Measurements from ENCODE around the gene CECR2.

CECR2 gene

DNA sequence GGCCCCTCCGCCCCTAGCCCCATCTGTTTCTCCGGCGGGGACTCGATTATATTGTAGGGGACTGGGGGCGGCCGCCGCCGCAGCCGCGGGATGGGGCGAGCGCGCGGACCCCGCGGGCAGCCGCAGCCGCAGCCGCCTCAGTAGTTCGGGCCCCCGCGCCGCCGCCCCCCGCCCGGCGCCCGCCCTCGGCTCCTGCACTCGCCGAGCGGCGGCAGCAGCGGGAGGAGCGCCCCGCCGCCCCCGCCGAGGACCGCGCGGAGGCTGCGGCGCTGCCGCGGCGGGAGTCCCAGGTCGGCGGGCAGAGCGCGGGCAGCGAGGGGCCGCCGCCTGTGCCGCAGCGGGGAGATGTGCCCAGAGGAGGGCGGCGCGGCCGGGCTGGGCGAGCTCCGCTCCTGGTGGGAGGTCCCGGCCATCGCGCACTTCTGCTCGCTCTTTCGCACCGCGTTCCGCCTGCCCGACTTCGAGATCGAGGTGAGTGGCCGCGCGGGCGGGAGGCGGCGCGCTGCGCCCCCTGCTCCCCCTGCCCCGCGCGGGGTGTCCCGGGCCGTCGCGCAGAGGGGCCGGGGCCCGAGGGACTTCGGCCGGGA, at the start of gene CECR2:
CECR2 (plus strand) TSS at position 22 of the 587 bp plus-strand sequence; CDS start at position 346, 324 bp downstream.
- no peak for DNase-seq

DNA sequence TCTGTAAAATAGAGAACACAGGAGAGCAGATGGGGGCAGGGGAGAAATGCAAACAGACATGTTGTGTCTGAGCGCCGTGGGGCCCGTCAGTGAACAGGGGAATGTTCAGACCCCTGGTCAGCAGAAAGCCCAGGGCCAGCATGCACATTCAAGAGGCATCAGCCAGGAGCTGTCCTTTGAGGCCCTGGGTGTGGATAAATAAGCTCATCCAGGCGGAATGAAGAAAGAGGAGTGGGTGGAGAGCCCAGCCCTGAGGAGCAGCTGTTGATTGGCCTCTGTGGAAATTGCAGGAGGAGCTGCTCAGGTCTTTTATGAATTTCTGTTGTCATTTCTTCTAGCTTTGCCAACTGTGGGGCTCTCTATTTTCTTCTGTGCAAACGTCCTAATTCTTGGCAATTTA, 49.7 kb upstream of the CECR2 start:
- DNase-seq: no peak

DNA sequence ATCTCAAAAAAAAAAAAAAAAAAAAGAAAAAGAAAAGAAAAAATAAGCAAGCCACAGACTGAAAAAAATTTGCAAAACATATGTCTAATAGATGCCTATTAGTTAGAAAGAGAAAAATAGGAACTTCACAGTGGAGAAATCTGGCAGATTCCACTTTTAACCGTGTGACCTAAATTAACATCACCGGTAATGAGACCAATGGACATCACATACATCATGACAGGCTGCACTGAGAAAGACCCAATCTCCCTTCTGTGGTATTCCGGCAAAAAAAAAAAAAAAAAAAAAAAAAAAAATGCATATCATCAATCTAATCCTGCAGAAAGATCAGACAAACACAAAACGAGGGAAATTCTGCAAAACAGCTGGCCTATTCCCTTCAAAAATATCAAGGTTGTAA, 46.7 kb upstream of the CECR2 start:
- no peak for DNase-seq

DNA sequence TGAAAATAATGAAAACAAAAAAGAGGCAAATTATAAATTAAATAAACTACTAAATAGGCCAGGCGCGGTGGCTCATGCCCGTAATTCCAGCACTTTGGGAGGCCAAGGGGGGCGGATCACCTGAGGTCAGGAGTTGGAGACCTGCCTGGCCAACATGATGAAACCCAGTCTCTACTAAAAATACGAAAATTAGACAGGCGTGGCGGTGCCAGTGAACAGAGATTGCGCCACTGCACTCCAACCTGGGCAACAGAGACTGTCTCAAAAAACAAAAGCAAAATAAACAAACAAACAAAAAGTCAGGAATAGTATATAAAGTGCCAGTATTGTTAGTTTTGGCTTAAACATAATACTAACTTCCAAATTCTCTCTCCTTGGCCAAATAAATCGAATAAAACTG, 37.6 kb upstream of the CECR2 start:
- DNase-seq: no peak

DNA sequence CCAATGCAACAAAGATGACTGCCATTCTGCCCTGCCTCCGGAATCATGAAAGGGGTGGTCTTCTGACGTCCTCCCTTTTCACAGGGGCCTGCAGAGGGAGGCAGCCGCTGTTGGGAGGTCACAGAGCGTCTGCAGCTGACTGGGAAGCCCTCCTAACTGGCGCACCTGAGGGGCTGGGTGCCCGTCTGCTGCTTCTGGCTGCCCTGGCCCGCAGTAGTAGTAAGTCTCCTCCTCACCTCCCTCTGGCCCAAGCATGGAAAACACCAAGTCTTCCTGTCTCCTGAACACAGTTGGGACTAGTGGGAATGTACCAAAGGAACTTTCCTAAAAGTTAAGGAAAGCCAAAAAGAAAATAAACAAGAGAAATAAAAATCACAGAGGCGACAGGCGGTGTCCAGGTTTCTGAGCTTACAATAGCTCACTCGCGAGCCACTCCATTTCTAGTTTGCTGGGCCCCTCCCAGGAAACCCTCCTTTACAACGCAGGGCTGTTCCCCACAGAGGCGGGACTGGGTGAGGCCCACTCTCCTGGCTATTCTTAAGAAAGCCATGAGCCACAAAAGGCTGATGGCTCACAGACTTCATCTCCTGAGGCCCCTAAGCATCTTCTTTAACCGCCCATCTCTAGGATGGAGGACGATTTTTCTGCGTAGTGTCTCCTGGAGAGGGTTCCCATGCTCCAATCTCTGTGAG, 37.0 kb upstream of the CECR2 start:
- no peak for DNase-seq

DNA sequence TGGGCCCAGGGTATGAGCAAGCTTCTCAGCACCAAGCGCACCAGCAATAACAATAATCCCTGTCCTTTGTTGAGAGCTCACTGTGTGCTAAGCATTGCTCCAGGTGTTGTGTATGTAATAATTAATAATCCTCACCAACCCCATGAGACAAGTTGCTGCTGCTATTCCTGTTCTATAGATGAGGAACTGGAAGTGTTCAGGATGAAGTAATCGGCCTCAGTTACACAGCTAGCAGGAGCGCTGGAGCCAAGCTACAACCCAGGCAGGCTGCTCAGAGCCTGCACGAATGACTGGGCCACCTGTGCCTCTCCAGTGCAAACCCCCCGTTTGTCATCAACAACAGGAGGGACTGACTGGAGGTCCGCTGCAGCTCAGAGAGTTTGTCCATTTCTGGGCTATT, 35.2 kb upstream of the CECR2 start:
- DNase-seq: no peak

DNA sequence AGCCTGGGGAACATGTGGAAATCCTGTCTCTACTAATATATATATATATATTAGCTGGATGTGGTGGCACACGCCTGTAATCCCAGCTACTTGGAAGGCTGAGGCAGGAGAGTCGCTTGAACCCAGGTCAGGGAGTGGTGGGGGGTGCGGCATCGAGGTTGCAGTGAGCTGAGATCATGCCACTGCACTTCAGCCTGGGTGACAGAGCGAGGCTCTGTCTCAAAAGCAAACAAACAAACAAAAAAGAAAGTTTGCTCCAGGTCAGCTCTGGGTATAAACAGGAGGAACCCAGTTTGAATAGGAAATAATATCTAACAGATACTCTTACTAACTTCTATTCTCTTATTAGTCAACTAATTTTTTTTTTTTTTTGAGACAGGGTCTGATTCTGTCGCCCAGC, 34.3 kb upstream of the CECR2 start:
- no peak for DNase-seq

DNA sequence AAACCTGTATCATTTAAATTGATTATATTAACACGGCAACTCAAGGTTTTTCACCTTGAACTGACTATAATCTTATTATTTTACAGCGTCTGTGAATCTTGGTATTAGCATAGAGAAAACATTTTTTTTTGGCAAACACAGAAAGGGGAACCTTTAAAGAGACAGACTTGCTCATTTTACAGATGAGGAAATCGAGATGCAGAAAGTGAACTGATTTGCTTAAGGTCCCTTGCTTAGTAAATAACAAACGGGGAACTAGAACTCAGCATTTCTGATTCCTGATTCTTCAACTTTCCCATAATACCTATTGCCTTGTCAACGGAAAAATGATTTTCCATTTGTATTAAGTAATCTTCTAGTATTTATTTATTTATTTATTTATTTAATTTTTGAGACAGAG, 33.2 kb upstream of the CECR2 start:
- DNase-seq: no peak

DNA sequence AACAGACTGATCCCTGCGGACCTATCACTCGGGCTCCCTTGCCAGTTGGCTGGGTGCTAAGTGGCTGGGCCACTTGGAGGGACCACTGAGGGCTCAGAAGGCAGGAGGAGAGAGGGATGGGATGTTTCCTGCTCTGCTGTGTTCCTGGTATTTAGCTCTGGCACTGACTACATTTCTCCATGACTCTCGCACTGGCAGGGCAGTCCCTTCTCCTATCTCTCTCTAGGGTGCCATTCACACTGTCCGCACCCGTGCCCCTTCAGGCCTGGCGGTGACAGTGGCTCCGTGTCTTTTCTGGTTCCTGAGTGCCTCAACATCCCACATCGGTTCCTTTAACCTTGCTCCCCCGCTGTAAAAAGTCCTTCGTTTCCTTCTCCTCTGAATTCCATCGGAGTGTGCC, 31.6 kb upstream of the CECR2 start:
- DNase-seq: no peak

DNA sequence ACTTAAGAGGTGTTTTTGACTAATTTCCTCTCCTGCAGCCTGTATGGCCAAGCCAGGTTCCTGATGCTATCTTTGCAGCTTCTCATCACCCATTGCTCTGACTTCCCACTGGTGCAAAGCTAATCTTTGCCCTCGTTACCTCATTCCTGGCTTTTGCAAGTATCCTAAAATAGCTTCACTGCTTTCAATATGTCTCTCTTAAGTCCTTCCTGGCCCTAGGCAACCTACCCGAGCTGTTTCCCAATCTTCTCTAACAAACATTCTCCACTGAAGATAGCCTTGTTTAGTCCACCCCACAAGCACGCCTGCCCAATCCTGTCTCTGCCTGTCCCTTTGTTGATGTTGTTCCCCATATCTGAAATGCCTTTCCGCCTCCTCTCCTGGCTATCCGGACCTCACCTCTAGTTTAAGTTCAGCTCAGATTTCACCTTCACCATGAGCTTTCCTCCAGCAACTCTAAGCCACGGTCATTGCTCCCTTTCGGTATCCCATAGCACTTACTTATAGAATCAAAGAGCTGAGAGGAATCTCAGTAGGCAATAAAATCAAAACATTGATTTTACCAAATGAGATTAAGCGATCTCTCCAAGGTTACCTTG, 30.1 kb upstream of the CECR2 start:
- no peak for DNase-seq

DNA sequence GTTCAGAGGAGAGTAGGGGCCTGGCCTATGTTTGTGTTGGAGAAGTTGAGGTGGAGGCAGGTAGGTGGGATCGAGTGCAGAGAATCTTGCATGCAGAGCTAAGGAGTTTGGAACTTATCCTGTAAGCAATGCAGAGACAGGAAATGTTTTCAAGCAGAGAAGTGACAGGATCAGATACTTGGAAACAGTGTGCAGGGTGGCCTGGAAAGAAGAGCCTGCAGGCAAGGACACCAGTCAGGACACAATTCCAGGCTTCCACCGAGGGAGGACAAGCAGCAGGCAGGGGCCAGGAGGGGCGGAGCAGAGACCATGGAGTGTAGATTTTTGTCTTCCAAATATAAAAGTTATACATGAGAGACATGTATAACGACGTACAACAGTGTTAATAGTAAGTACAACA, 26.9 kb upstream of the CECR2 start:
- no peak for DNase-seq

DNA sequence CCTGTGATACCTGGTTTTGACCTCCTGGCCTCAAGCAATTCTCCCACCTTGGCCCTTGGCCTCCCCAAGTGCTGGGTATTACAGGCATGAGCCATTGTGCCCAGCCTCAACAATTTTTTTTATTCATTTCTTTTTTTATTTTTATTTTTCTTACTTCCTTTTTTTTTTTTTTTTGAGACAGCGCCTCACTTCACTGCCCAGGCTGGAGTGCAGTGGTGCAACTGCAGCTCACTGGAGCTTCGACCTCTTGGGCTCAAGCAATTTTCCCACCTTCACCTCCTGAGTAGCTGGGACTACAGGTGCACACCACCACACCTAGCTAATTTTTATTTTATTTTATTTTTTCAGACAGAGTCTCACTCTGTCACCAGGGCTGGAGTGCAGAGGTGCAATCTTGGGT, 25.5 kb upstream of the CECR2 start:
- DNase-seq: no peak

DNA sequence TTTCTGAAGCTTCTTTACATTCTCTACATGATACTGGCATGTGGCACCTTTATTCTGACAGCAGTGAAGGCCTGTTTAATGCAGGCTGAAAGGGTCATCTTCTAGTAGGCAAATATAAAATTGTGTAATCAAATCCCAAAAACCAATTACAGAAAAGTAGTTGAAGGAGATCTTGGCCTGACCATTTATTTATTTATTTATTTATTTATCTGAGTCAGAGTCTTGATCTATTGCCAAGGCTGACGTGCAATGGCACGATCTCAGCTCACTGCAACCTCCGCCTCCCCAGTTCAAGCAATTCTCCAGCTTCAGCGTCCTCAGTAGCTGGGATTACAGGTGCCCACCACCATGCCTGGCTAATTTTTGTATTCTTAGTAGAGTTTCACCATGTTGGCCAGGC, 22.7 kb upstream of the CECR2 start:
- DNase-seq: no peak

DNA sequence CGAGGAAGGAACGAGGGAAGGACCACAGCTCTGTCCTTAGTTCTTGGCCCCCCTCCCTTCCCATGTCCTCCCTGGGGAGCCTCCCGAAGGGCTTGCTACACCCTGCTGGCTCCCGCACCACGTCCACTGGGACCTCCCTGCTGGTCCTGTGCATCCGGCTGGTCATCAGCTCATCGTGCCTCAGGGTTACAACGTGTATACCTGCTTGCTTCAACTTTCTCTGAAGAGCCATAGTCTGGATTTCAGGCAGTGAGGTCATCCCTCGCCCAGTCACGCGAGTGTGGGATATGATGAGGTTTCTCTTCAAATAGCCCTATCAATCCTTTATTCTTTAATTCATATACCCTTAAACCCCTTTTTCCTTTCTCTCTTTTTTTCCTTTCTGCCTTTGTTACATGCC, 21.5 kb upstream of the CECR2 start:
- no peak for DNase-seq

DNA sequence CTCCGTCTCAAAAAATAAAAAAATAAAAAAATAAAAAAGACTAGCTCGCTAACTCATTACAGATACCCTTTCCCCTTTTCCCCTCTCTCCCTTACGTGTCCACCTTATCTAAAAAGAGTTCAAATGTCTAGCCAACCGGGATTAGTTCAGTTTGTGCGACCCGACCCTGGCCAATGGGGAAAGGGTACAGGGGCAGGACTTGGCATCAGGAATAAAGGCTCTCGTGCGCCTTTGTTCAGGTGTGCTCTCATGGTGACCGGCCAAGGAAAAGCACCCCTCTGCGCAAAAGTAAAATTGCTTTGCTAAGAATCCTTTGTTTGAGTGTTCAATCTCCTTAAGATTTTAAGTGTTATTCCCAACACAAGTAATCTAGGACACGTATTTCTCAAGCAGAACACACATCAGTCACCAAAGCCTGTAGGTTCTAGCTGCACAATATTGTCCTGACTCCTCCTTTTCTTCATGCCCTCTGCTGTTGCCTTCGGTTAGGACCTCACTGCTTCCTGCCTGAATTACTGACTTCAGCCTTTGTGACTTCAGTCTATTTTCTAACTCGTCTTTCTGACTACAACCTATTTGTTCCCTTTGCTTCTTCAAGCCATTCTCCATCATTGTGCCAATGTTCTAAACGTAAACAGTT, 20.7 kb upstream of the CECR2 start:
- DNase-seq: no peak

DNA sequence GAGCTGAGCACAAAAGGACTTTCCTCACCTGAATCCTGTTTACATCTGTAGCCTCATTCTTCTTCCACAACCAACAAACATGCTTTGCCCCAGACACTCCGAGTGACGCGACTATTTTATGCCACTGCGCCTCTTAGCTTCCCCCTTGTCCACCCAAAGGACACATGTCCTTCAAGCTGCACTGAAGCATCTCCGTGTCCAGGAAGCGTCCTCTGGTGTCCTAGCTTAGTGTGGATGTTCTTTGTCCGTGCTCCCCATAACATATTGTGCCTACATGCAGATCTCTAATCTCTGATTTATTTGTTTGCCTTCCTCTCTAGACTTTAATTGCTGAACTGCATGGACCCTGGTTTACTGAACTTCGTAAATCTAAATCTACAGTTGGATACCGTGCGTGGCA, 20.1 kb upstream of the CECR2 start:
- no peak for DNase-seq

DNA sequence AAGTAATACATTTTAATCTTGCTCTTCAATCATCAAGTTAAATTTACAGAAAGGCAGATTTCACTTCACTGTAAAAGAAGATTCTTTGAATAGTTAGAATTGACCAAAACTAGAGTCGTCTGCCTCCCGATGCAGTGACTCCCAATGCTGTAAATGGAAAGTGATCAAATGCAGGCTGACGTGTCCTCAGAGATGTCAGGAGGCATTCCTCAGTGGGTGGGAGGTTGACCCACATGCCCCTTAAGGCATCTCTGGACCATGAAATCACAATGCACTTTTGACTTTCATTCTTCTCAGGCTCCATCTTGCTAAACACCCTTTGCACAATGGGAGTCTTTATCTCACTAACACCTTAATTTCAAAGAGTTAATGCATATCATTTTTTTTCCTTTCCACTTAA, 19.0 kb upstream of the CECR2 start:
- no peak for DNase-seq

DNA sequence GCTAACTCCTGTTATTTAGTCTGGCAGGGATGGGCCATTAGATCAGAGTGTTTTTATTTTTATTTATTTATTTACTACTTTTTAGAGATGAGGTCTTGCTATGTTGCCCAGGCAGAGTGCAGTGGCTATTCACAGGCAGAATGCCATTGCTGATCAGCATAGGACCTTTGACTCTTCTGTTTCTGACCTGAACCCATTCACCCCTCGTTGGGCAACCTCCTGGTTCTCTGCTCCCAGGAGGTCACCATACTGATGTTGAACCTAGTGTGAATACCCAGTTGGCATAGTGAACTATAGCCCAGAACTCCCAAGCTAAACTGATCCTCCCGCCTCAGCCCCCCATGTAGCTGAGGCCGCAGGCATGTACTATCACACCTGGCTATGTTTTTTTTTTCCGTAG, 16.5 kb upstream of the CECR2 start:
- DNase-seq: no peak

DNA sequence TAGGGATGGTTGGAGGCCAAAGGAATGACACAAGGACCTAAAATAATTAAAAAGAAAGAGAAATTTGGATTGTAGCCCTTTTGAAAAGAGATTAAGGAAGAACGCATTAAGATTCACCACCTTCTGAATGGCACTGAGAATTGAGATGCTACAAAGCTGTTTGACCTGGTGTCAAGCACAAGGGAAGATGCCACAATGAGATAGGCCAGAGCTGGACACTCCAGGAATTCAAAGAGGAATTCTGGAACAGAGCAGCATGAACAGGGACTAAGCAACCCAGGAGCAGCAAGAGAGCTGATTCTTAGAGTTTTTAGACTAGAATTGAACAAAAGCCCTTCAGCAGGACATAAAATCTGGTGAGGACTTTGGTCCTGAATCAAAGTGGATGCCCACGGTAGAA, 11.6 kb upstream of the CECR2 start:
- DNase-seq: no peak

DNA sequence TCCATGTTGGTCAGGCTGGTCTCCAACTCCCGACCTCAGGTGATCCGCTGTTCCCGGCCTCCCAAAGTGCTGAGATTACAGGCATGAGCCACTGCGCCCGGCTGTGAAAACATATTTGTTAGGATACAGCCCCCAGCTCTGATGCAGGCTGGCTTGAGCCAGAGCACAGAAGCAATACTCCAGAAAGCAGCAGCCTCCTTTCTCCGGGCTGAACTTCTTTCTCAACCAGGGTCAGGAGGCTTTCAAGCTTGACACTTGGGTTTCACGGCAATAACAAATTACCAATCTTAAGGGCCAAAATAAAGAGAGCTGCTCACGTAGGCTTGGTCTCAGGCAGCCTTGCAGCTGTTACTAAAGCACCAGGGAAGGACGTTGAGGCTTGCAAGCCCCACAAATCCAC, 10.8 kb upstream of the CECR2 start:
- DNase-seq: no peak

DNA sequence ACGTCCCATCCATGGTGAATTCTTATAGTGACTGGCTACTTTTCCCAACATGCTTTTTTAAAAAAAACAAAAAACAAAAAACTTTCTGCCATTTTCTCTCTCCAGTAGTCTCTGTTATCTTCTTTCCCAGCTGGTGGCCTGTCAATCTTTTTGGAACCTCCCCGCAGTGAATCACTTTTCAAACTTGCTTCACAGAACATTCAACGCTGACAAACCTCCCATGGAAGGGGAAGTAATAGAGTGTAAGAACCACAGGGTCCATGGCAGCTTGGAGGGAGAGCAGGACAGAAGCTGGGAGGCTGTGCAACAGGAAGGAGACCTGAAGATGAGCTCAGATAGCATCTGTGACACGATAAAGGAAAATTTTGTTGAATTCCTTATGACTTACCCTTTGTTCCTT, 9.8 kb upstream of the CECR2 start:
- DNase-seq: no peak

DNA sequence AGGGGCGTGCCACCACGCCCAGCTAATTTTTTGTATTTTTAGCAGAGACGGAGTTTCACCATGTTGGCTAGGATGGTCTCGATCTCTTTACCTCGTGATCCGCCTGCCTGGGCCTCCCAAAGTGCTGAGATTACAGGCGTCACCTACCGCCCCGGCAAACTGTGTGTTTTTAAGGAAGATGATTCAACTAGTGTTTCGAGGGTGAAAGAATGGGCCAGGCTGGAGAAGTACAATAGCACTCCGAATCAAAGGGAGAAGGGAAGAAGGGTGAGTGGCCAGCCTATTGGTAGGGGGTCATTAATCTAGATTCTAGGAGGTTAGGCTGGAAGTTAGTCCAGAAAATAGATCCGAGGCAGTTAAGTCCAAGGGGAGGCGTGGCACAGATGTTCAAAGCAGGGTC, 2.9 kb upstream of the CECR2 start:
- no peak for DNase-seq

DNA sequence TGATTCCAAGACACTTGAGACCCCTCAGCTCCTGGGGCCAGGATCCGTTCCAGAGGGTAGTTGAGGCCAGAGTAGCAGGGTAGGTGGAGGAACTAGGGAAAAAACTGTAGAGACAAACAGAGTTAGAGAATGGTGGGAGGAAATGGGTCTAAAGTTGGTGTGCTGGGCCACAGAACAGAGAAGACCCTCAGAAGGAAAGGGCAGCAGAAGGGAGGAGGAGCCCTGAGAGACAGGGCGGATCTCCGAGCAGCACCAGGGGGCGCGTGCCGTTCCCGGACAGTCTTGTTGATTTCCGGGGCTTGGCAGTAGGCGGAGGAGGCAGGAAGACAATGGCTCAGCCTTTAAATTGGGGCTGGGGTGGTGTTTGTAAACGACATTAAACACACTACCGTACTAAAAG, 2.4 kb upstream of the CECR2 start:
- peak; percentile 37 for DNase-seq

DNA sequence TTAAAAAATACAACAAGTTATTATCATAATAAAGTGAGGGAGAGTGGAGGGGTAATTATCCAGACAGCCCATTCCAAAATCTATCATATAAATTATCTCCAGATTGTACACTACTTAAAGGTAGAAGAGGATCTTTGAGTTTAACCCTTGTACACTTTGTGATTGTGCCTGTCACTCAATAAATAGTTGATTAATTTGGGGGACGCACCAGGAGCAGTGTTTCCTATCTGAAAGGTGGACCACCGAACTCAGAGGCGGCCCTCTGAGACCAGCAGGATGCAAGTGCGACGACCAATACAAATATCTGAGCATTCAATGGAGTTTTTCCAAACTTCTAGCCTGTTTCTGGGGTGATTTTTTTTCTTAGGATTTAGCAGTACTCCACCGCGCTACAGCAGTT, 1.1 kb upstream of the CECR2 start:
- no peak for DNase-seq

Data from right hindlimb (tissue), 1 donor.